Muscle of back (tissue), 11 donors: ENCODE measurements around the gene ACSM2A. TPM values are rescaled to one million over a fixed set of nuclear protein-coding genes. Genes with fewer than 3 reads are reported as not detected.
"Not testable (repeated sequence)": the region's sequence is repeated elsewhere in the genome, so short reads cannot be mapped to it uniquely, and the experiment has no call there.

Experiments
- DNase-seq, 3 donors: peaks; one replicate each; pipeline versions ENCODE4 v3.0.0 to v3.0.0-alpha.2; 2013
- polyA plus RNA-seq, 10 donors: library from polyadenylated mRNA; unstranded; fragments of 120-200 nt; gene quantifications; one replicate each; pipeline ENCODE4 v1.2.1, GENCODE V29; 2013; ENCODE audit not compliant: insufficient read length in 10 of 10

The ACSM2A gene
- polyA plus RNA-seq, 10 donors = 0.12 to 0.62 (median 0.34) TPM

DNA sequence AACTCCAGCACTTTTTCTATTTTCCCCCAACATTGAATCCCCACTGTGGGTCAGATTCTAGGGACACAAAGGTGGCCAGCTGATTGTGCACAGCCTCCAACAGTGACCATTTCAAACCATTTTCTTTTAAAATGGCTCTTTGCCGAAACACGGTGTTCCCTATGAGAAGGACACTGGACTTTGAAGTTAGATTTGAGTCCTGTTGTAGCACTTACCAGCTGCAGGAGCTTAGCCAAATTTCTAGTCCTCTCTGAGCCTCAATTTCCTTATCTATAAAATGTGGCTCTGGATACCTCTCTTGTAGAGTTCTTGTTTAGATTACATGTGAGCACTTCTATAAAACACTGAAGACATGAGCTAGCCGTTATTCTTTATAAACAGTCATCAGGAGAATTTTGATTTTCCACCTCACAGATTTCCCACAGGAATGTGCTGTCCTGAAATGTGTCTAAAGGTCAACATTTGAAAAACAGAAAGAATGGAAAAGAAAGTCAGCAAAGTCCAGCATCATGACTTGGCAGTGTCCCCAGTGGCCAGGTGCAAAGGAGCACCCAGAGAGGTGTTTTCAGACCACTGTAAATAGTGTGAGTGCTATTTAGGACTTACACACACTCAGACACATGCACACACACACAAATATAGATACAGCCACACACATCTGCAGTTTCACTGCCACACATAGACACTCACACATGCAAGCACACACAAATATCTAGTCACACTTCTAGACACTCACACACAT lies 4.5 kb upstream of the ACSM2A start:
- DNase-seq = not testable (repeated sequence)

DNA sequence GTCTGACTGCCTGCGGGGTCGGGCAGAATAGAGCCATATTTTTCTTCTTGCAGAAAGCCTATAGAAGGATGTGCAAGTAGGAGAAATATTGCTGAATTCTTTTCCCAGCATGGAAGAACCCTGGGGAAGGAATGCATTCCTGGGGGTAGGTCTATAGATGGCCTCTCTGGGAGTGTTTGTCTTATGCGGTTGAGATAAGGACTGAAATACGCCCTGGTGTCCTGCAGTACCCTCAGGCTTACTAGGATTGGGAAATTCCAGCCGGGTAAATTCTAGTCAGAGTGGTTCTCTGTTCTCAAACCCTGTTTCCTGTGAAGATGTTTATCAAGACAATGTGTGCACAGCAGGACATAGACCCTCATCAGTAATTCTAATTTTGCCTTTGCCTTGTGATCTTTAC lies 2.3 kb downstream of the ACSM2A start:
- not testable (repeated sequence) for DNase-seq

GRCh38 chr16:20459227-20459626 lies 7.9 kb downstream of the ACSM2A start:
- not testable (repeated sequence) for DNase-seq

DNA sequence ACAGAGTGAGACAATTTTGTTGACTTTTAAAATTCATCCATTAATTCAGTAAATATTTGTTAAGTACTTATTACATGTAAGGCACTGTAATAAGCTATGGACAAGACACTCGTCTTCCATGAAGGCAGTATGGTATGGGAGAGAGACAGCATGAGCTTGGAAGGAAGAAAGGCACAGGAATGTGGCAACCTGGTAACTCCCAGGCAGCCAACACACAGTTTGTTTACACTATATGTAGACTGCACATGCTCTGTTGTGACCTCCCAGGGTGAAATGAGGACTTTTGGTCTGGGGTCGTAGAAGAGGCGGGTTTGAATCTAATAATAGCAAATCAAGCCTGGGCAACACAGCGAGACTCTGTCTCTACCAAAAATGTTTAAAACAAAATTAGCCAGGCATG lies 9.0 kb downstream of the ACSM2A start:
- DNase-seq = not testable (repeated sequence)

DNA sequence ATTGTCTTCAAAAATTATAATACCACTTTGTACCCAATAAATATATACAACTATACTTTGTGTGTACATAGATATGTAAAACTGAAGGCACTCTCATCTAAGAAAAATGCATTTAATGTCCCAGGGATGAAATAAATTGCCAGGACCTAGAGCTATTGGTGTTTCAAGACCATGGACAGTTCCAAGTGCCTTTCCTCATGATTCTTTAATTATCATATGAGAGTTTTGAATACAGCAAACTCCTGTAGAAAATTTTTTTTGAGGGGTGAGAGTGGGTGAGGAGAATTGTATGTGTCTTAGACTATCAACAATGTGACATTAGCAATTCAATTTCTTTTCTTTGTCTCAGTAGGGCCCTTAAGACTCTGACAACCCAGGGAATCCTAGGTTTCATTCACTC lies 17.6 kb downstream of the ACSM2A start:
- DNase-seq = not testable (repeated sequence)

GRCh38 chr16:20469930-20470329 lies 18.6 kb downstream of the ACSM2A start:
- not testable (repeated sequence) for DNase-seq

- not testable (repeated sequence) for DNase-seq
Observed at GRCh38 chr16:20470732-20471131, 19.4 kb downstream of the ACSM2A start.

- DNase-seq = not testable (repeated sequence)
Observed at GRCh38 chr16:20477188-20477744, 25.9 kb downstream of the ACSM2A start.

- not testable (repeated sequence) for DNase-seq
Observed at GRCh38 chr16:20483989-20484388, 32.7 kb downstream of the ACSM2A start.

DNA sequence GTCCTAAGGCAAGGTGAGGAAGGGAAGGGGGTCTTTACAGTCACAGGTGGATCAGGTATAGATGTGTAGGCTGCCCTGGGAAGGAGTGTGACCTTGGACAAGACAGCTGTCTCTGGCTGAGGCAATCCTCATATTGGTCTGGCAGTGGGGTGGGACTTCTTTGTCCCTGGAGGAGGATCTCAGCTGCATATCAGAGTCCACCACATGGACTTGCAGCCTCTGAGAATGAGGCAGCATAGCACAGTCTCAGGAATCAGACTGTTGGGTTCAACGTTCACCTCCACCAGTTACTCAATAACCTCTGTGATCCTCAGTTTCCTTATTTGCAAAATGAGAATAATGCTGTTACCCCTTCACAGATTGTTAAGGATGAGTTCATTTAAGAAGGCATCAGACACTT lies 33.4 kb downstream of the ACSM2A start:
- DNase-seq = no peak

- no peak for DNase-seq
Observed at GRCh38 chr16:20485408-20485807, 34.1 kb downstream of the ACSM2A start.

DNA sequence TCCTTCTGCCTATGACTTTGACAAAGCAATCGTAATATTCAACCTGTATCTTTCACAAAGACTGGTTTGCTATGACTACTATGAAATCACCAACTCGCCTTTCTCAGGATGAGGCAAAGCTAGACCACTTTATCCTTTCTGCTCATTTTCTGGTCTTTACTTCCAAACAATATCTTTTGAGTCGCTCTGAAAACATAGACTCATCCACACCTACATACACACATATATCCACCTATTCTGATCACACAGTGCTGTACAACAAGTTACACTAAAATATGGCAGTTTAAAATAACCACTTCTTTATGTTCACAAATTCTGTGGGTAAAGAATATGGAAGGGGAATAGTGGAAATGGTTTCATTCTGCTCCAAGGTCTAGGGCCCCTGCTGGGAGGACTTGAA lies 39.7 kb downstream of the ACSM2A start:
- DNase-seq = not testable (repeated sequence)

DNA sequence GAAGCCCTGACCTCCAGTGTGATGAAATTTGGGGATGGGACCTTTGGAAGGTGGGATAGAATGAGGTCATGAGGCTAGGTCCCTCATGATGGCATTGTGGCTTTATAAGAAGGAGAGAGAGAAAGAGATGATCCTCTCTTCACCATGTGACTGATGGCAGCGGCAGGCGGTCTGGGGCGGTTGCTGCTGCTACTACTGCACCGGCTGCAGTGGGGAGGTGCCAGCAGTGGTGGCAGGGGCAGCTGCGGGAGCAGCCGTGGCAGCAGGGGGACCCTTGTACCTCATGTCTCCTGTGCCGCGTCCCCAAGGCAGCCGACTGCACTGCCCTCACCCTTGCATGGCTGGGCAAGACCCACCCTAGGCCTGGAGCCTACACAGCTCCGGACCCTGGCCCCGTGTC lies 40.1 kb downstream of the ACSM2A start:
- DNase-seq = not testable (repeated sequence)

GRCh38 chr16:20504418-20504817 lies 53.1 kb downstream of the ACSM2A start:
- DNase-seq = no peak

- no peak for DNase-seq
Observed at GRCh38 chr16:20507280-20507679, 56.0 kb downstream of the ACSM2A start.

DNA sequence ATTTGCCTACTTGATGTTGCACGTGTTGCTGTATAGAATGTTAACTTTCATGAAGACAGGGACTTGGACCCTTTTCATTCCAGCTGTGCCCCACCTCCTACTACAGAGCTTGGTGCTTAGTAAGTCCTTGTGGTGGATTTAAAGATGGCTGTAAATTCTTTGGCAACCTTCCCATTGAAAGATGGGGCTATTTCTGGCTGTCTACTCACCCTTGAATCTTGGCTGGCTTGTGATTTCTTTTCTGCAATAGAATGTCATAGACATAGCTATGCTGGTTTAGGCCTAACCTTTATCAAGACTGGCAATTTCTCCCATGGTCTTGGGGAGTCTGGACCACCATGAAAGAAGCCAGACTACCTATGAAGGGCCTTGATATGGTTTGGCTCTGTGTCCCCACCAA lies 59.0 kb downstream of the ACSM2A start:
- no peak for DNase-seq

DNA sequence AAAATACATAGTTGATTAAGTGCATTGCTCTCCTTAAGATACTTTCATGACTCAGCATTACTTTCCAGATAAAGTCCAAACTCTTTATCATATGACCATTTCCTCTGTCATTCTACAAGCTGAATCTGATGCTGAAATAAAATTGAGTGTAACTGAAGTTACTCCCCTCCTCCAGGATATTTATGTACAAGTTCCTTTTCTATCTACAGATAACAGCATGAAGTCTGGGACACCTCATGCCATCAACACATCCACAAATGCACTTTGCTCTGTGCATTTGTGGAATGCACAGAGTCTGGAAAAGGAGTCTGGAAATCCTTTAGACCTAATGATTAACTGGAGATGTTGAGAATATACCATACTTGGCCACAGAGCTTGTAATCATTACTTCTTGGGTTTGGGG lies 64.4 kb downstream of the ACSM2A start:
- no peak for DNase-seq

- no peak for DNase-seq
Observed at GRCh38 chr16:20517149-20517548, 65.8 kb downstream of the ACSM2A start.

DNA sequence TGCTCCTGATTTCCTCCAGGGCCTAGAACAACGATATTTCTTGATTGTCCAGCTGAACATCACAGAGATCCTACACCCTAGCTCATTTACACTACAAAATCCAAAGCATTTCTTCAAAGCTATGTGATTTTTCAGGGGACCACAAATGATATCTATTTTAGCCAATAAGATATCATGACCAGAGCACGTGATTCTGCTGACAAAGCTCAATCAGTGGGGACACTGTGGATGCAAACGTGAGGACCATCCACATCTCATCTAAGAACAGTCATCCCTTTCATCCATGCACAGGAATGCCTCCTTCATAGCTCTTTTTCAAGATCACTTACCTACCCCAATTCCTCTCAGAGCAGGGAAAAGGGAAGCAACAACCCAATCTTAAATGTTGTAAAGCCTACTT lies 67.9 kb downstream of the ACSM2A start:
- no peak for DNase-seq

GRCh38 chr16:20520103-20520502 lies 68.8 kb downstream of the ACSM2A start:
- DNase-seq = no peak

- not testable (repeated sequence) for DNase-seq
Observed at GRCh38 chr16:20531795-20532194, 80.5 kb downstream of the ACSM2A start.

DNA sequence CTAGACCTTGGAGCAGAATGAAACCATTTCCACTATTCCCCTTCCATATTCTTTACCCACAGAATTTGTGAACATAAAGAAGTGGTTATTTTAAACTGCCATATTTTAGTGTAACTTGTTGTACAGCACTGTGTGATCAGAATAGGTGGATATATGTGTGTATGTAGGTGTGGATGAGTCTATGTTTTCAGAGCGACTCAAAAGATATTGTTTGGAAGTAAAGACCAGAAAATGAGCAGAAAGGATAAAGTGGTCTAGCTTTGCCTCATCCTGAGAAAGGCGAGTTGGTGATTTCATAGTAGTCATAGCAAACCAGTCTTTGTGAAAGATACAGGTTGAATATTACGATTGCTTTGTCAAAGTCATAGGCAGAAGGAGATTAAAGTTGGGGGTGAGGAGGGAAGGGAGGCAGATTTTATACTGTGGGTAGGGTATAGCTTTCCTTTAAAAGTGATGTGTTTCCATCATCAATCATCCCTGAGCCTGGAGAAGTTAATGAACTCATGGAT lies 81.0 kb downstream of the ACSM2A start:
- not testable (repeated sequence) for DNase-seq

GRCh38 chr16:20536669-20537068 lies 85.3 kb downstream of the ACSM2A start:
- not testable (repeated sequence) for DNase-seq
